HL-60 (cell line): Measurements from ENCODE around the gene CPED1.

ENCODE experiments used
- GABPA ChIP-seq: IDR thresholded peaks from 2 replicates; pipeline ENCODE4 v1.6.1; 2012; ENCODE audit warnings: low read depth
- POLR2AphosphoS5 ChIP-seq: IDR thresholded peaks from 2 replicates; pipeline ENCODE4 v1.6.1; 2012; ENCODE audit warnings: low read depth
- TF ChIP-seq, protein P1 (sequence below): IDR thresholded peaks from one replicate; pipeline ENCODE4 v1.5.1; 2011; ENCODE audit warnings: low read length, control low read depth, inconsistent platforms; ENCODE audit not compliant: insufficient read depth
- TF ChIP-seq, protein P2 (sequence below): IDR thresholded peaks from 2 replicates; pipeline ENCODE4 v1.6.1; 2012; ENCODE audit warnings: low read depth; ENCODE audit not compliant: insufficient replicate concordance

DNA sequence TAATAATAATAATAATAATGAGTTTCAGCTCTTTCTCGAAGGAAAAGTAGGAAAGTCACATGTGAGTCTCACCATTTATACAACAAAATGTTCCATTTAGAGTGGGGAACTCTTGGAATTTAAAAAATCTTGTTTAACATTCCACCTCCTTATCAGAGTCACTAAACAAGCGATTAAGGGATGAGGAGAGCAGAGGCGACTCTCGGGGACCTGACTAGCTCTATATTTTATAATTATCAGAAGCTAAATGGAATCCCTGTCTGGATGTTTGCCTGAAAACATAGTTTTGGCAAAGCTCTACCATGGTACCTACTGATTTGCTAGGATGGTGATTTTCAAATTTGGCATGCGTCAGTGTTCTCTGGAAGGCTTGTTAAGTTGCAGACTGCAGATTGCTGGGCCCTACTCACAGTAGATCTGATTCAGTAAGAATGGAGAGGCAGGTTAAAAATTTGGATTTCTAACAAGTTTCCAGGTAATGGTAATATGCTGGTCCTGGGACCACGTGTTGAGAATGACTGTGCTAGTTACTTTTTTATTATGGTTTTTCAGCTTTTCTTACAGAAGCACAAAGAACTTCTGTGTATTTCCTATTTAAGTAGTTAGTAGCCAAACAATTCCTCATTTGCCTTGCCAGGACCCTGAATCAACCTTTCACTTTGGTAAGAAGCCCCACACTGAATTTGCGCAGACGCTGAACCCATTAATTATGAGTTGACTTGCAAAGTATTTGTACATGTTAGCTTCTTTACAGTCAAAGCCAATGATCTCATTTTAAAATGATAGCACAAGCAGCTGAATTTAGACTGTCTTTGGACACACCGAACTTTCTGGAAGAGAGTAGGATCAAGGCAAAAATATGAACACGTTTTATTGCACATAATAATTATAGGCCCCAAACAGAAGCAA lies 39.5 kb downstream of the CPED1 start:
- TF ChIP-seq, protein P1, sequence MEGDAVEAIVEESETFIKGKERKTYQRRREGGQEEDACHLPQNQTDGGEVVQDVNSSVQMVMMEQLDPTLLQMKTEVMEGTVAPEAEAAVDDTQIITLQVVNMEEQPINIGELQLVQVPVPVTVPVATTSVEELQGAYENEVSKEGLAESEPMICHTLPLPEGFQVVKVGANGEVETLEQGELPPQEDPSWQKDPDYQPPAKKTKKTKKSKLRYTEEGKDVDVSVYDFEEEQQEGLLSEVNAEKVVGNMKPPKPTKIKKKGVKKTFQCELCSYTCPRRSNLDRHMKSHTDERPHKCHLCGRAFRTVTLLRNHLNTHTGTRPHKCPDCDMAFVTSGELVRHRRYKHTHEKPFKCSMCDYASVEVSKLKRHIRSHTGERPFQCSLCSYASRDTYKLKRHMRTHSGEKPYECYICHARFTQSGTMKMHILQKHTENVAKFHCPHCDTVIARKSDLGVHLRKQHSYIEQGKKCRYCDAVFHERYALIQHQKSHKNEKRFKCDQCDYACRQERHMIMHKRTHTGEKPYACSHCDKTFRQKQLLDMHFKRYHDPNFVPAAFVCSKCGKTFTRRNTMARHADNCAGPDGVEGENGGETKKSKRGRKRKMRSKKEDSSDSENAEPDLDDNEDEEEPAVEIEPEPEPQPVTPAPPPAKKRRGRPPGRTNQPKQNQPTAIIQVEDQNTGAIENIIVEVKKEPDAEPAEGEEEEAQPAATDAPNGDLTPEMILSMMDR, result no peak
- TF ChIP-seq GABPA (no peak), POLR2AphosphoS5 (no peak)
- TF ChIP-seq, protein P2, sequence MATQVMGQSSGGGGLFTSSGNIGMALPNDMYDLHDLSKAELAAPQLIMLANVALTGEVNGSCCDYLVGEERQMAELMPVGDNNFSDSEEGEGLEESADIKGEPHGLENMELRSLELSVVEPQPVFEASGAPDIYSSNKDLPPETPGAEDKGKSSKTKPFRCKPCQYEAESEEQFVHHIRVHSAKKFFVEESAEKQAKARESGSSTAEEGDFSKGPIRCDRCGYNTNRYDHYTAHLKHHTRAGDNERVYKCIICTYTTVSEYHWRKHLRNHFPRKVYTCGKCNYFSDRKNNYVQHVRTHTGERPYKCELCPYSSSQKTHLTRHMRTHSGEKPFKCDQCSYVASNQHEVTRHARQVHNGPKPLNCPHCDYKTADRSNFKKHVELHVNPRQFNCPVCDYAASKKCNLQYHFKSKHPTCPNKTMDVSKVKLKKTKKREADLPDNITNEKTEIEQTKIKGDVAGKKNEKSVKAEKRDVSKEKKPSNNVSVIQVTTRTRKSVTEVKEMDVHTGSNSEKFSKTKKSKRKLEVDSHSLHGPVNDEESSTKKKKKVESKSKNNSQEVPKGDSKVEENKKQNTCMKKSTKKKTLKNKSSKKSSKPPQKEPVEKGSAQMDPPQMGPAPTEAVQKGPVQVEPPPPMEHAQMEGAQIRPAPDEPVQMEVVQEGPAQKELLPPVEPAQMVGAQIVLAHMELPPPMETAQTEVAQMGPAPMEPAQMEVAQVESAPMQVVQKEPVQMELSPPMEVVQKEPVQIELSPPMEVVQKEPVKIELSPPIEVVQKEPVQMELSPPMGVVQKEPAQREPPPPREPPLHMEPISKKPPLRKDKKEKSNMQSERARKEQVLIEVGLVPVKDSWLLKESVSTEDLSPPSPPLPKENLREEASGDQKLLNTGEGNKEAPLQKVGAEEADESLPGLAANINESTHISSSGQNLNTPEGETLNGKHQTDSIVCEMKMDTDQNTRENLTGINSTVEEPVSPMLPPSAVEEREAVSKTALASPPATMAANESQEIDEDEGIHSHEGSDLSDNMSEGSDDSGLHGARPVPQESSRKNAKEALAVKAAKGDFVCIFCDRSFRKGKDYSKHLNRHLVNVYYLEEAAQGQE, result no peak
